ENCODE results near the gene SLC4A1. TPM values are rescaled to one million over a fixed set of nuclear protein-coding genes. Genes with fewer than 3 reads are reported as not detected.

The SLC4A1 gene
- total and polyA plus RNA-seq, 2 of the 13 experiments (the other 11 are each of a cell fraction or from before 2014, with no cell fraction given): not detected

DNA sequence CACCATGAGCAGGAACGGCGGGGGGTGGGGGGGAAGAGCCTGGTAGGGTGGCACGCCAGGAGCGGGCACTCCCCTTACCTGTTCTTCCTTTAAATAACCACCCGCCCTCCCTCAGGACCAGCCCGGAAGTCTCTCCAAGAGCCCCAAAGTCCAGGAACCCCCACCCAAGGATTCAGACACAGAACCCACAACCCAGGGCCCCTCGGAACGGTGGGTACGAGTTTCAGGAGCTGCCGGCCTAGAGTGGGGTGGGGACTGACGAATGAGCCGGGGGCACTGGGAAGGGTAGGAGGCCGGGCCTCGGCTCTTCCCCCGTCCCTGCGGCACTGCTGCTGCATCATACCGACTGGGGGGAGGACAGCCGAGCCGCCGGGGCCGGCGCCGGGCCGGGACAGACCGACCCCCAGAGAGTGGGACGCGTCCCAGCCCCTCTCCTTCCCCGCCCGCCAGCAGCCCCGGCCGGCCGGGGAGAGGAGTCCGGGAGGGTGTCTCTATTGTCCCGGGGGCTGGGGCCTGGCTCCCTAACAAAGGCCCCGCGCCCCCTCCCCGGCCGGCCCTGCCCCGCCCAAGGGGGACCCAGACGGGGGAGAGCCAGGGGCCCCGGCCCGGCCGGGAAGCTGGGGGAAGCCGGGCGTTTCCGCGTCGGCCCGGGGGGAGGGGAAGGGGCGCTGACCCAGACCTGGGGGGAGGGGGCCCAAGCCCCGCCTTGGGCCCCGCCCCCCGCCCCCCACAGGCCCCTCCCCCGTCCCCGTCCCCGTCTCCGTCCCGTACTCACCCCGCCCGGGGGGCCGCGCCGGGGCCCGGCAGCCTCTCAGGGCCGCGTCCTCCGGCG, 69.0 kb downstream of the SLC4A1 start (continued):
- TF ChIP-seq, protein P1, sequence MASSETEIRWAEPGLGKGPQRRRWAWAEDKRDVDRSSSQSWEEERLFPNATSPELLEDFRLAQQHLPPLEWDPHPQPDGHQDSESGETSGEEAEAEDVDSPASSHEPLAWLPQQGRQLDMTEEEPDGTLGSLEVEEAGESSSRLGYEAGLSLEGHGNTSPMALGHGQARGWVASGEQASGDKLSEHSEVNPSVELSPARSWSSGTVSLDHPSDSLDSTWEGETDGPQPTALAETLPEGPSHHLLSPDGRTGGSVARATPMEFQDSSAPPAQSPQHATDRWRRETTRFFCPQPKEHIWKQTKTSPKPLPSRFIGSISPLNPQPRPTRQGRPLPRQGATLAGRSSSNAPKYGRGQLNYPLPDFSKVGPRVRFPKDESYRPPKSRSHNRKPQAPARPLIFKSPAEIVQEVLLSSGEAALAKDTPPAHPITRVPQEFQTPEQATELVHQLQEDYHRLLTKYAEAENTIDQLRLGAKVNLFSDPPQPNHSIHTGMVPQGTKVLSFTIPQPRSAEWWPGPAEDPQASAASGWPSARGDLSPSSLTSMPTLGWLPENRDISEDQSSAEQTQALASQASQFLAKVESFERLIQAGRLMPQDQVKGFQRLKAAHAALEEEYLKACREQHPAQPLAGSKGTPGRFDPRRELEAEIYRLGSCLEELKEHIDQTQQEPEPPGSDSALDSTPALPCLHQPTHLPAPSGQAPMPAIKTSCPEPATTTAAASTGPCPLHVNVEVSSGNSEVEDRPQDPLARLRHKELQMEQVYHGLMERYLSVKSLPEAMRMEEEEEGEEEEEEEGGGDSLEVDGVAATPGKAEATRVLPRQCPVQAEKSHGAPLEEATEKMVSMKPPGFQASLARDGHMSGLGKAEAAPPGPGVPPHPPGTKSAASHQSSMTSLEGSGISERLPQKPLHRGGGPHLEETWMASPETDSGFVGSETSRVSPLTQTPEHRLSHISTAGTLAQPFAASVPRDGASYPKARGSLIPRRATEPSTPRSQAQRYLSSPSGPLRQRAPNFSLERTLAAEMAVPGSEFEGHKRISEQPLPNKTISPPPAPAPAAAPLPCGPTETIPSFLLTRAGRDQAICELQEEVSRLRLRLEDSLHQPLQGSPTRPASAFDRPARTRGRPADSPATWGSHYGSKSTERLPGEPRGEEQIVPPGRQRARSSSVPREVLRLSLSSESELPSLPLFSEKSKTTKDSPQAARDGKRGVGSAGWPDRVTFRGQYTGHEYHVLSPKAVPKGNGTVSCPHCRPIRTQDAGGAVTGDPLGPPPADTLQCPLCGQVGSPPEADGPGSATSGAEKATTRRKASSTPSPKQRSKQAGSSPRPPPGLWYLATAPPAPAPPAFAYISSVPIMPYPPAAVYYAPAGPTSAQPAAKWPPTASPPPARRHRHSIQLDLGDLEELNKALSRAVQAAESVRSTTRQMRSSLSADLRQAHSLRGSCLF (CRISPR knock-in tag; IDR thresholded peaks at IDR 0.05; ENCODE audit: borderline replicate concordance): no peak
- TF ChIP-seq, protein P2, sequence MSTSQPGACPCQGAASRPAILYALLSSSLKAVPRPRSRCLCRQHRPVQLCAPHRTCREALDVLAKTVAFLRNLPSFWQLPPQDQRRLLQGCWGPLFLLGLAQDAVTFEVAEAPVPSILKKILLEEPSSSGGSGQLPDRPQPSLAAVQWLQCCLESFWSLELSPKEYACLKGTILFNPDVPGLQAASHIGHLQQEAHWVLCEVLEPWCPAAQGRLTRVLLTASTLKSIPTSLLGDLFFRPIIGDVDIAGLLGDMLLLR (CRISPR knock-in tag; IDR thresholded peaks at IDR 0.05): peak; percentile 43; the same call in 1 of the 2 replicates
- TF ChIP-seq ZNF496 (CRISPR knock-in tag; IDR thresholded peaks at IDR 0.05; ENCODE audit: insufficient replicate concordance) (no peak), HNRNPLL (IDR thresholded peaks at IDR 0.05; ENCODE audit: low read depth, low read length, poor library complexity, severe bottlenecking) (no peak), ZNF777 (CRISPR knock-in tag; IDR thresholded peaks at IDR 0.05) (0 out of 2 replicates have a peak, but pooled peaks have one; percentile 28), ZNF367 (CRISPR knock-in tag; IDR thresholded peaks at IDR 0.05; ENCODE audit: borderline replicate concordance) (no peak), ZMYM3 (CRISPR knock-in tag; IDR thresholded peaks at IDR 0.05) (no peak), SNAI1 (CRISPR knock-in tag; IDR thresholded peaks at IDR 0.05; ENCODE audit: borderline replicate concordance) (peak; percentile 84; the same call in 1 of the 2 replicates), RXRA (CRISPR knock-in tag; IDR thresholded peaks at IDR 0.05) (peak; percentile 33; the same call in 1 of the 2 replicates)
- TF ChIP-seq, protein P3, sequence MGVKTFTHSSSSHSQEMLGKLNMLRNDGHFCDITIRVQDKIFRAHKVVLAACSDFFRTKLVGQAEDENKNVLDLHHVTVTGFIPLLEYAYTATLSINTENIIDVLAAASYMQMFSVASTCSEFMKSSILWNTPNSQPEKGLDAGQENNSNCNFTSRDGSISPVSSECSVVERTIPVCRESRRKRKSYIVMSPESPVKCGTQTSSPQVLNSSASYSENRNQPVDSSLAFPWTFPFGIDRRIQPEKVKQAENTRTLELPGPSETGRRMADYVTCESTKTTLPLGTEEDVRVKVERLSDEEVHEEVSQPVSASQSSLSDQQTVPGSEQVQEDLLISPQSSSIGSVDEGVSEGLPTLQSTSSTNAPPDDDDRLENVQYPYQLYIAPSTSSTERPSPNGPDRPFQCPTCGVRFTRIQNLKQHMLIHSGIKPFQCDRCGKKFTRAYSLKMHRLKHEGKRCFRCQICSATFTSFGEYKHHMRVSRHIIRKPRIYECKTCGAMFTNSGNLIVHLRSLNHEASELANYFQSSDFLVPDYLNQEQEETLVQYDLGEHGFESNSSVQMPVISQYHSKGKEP (CRISPR knock-in tag; IDR thresholded peaks at IDR 0.05): no peak
- TF ChIP-seq, protein P4, sequence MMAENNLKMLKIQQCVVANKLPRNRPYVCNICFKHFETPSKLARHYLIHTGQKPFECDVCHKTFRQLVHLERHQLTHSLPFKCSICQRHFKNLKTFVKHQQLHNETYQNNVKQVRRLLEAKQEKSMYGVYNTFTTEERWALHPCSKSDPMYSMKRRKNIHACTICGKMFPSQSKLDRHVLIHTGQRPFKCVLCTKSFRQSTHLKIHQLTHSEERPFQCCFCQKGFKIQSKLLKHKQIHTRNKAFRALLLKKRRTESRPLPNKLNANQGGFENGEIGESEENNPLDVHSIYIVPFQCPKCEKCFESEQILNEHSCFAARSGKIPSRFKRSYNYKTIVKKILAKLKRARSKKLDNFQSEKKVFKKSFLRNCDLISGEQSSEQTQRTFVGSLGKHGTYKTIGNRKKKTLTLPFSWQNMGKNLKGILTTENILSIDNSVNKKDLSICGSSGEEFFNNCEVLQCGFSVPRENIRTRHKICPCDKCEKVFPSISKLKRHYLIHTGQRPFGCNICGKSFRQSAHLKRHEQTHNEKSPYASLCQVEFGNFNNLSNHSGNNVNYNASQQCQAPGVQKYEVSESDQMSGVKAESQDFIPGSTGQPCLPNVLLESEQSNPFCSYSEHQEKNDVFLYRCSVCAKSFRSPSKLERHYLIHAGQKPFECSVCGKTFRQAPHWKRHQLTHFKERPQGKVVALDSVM (CRISPR knock-in tag; IDR thresholded peaks at IDR 0.05): no peak
- TF ChIP-seq, protein P5, sequence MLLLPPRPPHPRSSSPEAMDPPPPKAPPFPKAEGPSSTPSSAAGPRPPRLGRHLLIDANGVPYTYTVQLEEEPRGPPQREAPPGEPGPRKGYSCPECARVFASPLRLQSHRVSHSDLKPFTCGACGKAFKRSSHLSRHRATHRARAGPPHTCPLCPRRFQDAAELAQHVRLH (CRISPR knock-in tag; IDR thresholded peaks at IDR 0.05; ENCODE audit: borderline replicate concordance, low read depth): no peak
- TF ChIP-seq, protein P6, sequence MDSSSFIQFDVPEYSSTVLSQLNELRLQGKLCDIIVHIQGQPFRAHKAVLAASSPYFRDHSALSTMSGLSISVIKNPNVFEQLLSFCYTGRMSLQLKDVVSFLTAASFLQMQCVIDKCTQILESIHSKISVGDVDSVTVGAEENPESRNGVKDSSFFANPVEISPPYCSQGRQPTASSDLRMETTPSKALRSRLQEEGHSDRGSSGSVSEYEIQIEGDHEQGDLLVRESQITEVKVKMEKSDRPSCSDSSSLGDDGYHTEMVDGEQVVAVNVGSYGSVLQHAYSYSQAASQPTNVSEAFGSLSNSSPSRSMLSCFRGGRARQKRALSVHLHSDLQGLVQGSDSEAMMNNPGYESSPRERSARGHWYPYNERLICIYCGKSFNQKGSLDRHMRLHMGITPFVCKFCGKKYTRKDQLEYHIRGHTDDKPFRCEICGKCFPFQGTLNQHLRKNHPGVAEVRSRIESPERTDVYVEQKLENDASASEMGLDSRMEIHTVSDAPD (CRISPR knock-in tag; IDR thresholded peaks at IDR 0.05): no peak
